ENCODE measurements around the gene AHNAK.

Gene AHNAK

DNA sequence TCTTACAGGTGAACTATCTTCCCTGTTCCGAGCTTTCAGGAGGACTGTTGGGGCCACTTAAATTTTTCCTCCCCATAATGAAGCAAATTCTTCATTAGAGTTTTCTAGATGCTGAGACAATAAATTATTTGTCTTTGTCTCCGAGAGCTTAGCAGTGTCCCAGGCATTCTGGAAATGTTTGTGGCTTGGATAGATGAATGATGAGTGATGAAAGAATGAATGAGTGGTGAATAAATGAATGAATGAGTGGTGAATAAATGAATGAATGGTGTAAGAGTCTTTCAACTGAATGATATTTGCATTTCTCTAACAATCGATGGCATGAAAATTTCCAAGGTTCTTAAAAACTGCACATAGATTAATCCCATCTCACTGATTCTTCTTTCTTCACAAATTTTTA, 52.8 kb downstream of the AHNAK start:
- DNase-seq: no peak

DNA sequence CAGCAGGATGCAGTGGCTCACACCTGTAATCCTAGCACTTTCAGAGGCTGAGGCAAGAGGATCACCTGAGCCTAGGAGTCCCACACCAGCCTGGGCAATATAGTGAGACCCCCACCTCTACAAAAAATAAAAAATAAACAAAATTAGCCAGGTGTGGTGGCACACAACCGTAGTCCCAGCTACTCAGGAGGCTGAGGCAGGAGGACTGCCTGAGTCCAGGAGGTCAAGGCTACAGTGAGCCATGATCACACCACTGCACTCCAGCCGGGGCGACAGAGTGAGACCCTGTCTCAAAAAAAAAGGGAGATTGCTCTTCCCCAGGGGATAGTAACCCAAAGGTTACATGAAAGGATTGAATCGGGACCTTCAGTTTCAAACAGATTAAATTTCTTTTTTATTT, 54.0 kb downstream of the AHNAK start:
- no peak for DNase-seq

DNA sequence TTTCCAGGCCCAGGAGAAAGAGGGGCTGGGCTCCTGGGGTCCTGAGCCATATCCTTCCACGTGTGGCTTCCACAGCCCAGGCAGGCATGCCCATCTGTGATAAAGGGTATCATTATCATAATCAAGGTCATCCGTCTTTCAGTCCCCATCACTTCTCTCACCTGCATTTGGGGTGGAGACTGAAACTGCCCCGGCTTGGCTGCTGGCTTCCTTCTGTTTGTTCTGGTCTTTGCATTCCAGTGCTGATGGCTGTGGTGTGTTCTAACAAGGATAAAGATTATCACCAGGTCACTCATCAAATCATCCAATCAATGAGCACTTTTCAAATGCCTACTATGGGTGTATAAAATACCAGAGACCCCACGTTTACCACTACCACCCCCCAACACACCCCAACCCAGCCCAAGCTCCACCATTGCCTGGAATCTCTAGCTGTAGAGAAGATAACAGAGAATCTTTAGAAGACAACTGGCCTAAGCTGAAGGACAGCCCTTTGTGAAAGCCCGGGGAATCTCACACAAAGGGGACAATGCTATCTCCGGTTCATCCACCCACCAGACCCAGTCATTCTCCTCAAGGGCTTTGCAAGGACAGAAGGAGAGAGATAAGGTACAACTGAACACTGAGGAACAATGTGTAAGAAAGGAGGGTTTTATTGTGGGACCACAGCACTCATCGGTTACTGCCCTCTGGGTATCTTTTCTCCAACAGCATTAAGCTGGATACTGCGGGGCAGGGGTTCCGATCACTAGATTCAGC, 54.9 kb downstream of the AHNAK start:
- DNase-seq: no peak

DNA sequence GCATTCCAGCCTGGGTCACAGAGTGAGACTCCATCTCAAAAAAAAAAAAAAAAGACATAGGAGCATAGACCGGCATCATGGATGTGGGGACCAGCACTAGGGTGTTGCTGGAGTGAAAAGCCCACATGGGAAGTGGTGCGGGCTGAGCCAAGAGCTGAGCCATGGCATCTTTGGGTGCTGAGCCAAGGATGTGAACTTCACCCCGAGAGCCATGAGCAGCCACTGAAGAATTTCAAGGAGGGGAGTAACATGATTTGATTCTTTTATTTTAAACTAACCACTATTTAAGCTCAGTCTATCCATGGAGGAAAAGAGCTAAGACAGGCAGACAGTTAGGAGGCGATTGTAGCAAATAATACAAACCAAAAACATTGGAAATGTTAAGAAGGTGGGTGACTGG, 57.4 kb downstream of the AHNAK start:
- DNase-seq: no peak

DNA sequence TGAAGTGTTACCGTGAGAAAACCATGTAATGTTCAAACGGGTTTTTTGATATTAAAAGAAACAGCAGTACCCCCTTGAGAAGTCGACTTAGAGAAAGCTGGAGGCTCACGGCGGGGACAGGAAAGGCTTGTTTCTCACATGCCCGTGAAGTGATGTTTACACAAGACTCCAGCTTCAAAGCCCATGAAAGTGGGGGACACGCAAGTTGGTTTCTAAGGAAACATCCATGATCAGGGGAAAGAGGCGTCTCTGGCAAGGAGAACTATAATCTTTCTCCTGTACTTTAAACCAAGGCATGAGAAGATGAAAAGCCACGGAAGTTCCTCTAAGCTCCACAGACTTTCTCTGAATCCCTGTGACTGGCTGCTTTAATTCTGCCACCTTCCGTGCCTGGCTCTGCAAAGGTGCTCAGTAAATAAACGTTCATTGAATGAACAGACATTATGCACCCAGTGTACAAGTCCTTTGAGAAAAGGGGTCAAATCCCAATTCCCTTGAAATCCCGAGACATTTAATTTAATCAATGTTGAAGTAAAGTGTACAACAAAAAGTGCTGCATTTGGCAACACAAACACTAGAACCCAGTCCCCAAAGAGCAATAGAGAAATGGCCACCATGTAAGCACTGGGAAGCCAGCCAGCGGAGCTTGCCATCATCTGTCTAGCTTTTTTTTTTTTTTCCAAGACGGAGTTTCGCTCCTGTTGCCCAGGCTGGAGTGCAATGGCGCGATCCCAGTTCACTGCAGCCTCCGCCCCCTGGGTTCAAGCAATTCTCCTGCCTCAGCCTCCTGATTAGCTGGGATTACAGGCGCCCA, 58.7 kb downstream of the AHNAK start:
- DNase-seq: no peak

DNA sequence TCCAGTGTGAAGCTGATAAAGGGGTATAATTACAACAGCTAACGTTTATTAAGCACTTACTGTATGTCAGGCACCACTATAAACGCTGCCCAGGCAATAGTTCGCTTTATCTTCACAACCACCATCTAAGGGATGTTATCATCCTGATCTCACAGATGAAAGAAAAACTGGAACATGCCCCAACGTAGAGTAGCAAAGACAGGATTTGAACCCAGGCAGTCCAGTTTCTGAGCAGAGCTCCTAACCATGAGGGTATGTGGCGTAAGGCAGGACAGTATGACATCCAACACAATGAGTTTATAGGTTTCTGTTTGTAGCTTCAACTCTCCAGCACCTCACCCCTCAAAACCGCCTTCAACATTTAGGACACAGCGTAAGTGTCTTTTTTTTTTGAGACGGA, 59.5 kb downstream of the AHNAK start:
- no peak for DNase-seq

DNA sequence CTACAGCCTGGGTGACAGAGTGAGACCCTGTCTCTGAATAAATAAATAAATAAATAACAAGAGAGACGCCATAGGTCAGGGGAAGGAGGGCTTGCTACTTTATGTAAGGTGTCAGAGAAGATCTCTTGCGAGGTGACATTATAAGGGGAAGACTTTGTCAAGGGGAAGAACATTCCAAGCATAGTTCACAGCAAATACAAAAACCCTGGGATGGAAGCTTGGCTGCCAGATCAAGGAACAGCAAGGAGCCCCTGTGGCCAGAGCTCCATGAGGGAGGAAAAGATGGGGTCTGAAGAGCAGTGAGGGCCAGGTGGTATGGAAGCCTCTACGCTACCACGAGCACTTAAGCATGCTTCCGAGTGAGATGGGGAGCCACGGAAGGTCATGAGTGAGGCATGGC, 62.3 kb downstream of the AHNAK start:
- DNase-seq: no peak

DNA sequence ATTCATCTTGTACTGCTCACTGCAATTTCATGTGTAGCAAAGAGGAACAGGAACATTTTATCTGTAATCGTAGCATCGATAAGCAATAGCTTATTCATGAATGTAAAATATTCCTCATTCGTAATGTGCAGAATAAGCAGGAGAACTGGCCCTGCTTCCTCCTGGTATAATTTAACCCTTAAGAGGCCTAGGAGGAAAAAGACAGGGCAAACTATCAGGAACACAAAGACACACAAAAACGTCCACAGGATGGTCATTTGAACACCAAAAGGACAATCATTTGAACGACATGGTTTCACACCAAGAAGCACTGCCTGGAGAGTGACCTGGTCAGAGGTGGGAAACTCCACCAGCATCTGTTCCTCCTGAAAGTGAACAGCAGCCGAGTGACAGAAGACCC, 63.9 kb downstream of the AHNAK start:
- DNase-seq: no peak

DNA sequence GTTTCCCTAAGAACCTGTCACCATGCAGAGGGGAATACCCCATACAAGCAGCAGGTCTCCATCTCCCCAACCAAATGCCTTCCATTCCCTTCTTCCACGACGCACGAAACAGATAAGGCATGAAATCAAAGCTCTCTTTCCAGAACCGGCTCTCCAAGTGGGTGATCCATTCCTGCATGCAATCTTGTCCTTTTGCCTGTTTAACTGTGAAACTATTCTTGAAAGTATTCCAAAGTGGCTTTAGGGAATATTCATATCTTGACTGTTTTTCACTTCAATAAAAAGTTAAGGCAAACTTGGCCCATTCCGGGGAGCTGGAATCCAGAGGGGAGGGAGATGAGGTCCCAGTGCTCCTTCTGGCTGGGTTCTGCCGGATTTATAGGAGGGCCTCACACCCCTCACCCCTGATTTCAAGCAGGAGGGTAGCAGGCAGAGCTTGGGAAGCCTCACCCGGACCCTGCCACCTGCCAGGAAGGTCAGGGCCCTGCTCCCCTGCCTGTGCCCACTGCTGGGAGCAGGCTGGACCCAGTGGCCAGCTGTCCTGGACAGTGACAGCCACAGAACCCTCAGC, 66.9 kb downstream of the AHNAK start:
- DNase-seq: no peak

DNA sequence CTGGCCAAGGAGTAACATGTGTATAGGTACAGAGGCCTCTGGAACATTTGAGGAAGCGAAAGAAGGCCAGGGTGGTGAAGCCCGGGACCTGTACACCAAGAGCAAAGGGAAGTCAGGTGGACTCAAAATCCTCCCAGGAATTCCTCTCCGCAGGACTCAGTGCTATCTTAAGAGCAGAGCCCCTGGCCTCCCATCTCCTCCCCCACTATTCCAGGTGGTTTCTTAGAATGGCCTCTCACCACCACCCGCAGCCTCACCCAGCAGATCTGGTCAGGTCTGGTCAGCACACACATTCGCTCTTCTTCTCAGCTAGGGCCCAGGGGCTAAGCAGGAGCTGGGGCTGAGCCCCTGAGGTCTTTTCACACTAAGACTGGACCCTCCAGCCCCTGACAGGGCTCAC, 68.7 kb downstream of the AHNAK start:
- DNase-seq: no peak

DNA sequence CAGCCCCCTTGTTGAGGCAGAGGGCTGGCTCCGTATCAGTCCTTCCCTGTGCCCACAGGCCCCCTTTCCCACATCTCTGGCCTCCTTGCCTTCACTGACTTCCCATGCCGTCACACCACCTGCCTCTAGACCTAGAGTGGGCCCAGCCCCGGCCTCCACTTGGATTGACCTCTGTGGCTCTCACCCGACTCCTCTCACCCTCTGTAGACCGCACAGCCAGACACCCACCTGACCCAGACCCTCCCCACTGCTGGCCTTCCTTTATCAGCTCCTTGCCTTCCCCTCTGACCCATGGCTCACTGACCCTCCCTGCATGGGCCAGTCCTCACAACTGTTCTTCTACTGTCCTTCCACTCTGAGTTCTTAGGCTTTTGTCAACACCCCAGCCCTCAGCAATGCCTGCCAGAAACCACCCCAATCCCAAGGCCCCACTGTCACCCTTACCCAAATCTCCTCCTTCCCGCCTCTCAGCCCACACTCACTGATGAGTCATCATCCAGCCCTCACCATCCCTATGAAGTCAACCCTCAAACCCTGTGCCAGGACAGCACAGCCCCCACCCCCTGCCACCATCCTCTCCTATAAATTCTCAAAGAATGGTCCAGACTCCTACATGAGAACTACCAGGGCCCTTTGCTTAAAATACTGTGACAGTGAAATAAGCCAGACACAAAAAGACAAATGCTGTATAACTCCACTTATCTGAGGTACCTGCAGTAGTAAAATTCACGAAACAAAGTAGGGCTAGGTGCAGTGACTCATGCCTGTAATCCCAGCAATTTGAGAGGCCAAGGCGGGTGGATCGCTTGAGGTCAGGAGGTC, 74.3 kb downstream of the AHNAK start:
- DNase-seq: no peak

DNA sequence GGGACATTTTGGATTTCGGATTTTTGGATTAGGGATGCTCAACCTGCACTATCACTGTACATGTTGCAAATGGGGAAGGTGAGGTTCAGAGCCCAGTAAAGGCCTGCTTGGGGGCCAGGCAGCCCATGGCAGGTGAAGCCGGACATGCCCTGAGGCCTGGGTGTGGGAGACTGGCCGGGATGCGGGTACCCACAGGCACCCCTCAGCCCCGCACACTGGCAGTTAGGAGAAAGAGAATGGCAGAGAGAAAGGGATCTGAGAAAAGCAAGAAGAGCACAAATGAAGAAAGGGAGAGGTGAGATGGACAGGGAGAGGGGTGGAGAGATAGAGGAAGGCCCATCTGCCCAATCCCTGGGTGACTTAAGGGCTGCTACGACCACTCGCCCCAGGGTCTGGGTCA, 75.0 kb downstream of the AHNAK start:
- DNase-seq: no peak

DNA sequence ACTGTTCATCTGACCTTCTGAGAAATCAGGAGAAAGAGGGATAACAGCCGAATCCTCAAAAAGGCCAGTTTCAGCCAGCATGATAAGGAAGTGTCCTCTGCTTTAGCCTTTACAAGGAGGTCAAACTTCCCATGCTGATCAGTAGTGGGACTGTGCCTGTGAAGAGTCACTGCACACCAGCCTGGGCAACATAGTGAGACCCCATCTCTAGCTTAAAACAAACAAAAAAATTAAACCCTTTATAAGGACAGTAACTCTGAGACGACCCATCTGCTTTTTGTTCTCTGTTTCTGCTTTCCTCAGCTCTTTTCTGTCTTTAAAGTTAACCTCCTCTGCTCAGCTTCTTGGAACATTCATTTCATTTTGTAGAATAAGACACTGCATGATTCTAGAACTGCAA, 78.0 kb downstream of the AHNAK start:
- DNase-seq: no peak

DNA sequence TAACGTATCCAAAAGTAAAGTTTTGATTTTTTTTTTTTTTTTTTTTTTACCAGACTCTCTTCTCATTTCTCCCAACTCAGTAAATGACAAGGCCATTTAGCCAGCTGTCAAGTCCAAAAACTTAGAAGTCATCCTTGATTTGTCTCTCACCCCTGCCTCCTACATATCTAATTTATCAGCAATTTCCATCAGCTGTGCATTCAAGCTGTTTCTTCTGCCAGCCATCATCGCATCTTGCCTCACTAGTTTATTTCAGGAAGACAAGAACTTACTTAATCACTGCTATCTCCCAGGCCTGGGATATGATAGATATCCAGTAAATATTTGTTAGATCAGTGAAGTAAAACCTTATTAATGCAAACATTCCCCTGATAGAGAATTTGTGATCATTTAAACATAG, 80.2 kb downstream of the AHNAK start:
- no peak for DNase-seq

DNA sequence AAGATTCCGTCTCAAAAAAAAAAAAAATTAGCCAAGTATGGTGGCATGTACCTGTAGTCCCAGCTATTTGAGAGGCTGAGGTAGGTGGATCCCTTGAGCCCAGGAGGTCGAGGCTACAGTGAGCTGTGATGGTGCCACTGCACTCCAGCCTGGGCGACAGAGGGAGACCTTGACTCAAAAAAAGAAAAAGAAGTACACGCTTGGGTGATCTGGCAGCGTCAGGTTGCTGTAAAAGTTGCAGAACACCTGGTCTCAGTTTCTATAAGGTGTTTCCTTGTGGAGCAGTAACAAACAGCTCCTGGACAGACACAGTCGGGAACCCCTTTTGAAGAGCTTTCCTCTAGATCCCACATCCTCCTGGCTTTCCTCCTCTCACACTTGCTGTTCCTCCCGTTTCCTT, 82.0 kb downstream of the AHNAK start:
- DNase-seq: no peak

DNA sequence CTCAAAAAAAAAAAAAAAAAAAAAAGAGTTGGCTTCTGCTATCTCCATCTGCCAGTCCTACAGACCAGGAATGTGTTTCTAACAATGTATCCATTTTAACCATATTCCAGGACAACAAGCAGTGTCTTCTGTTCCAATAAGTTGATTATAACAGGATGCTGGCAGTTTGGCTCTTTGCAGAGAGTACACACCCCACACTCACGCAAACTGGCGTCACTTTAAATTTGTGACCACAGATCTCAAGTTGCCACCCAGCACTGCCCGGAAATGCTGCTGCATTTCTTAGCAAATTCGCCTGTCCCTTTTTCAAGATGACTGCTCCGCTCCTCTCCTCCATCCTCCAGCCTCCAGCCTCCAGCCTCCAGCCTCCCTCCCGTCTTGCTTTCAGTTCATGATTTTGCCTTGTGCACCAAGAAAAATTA, 83.5 kb downstream of the AHNAK start:
- DNase-seq: no peak

DNA sequence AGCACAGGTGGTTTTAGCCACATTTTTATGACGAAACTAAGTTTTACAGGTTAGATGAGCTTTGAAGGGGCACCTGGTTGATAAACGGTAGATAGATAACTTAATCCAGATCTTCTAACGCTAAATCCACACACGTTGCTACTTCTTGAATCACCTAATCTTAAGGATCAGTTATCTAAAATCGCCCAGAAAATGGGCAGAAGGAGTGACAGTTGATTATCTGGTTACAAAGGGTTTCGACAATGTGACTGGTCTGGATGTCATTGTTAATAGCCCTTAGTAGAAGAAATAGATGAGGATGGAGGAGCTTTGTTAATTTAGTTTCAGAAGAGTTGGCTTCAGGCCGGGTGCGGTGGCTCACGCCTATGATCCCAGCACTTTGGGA, 84.1 kb downstream of the AHNAK start:
- no peak for DNase-seq

DNA sequence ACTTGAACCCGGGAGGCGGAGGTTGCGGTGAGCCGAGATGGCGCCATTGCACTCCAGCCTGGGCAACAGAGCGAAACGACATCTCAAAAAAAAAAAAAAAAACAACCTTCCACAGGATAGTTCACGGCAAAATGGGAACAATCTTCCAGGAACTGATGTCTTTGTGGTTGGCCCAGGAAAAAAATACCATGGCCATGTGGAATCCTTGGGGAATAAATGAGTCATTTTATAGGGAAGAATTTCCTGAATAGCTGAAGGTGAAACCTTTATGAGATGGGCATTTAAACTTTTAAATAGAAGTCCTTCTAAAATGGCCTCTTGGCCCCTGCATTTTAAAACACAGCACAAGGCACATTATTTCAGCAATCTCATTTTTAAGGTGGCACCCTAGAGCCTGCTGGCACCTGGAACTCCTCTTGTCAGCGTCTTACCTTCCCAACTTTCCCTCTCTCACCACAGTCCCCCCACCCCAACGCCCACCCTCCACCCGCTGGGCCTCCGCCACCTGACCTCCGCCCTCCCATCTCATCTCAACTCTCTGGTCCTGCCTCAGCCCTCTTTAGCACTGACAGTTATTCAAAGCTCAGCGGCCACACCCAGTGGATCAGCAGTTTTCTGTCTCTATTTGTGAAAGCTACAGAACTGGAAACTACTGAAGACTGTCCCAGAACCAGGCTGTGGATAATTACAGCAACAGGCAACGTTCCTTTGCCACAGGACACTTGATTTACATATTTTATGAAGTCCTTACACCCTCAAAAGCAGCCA, 84.7 kb downstream of the AHNAK start:
- no peak for DNase-seq

DNA sequence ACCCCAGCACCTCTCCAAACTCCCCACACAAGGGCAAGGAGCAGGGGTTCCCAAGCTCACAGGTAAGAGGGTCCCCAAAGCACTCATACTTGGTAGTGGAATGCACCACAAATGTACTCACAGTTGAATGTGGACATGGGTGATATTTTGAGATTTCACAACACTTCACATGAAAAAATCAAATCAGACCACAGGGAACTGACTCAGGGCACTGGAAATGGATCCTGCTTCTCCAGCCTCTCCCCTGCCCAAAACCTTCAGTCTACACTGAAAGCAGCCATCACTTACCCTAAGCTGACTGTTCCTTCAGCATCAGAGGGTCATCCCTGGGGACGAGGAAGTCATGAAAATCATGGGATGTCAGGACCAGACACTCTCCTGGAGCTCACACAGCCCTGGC, 87.5 kb downstream of the AHNAK start:
- DNase-seq: no peak

DNA sequence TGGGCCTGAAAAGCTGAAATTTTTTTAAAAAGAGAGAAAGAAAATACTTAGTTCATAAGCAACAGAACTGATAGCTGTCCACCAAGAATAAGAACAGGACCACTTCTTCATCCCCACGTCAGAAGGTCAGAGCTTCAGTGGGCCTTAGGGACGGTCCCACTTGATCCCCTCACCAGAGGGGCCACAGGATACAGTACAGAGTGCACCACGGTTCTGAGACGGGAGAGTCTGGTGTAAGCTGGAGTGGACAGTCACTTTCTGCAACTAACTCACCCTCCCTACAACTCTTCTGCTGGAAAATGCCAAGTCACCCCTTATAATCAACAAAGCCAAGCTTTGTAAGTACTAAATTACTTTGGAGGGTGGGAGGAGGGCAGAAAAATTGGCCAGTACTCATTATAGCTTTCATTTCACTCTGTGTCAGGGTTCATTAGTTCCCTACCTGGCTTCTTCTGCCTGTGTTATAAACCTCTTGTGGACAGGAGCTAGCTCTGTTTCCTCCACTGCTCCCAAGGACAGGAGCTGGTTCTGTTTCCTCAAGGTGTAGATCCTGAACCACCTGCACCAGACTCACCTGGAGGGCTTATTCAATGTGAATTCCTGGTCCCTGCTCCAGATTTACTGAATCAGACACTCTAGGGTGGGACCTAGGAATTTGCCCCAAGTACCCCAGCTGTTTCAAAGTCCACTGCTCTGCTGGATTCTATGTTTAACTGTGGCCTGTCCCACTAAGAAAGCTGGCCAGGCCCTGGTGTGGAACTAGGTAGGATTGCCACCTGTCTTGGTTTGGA, 88.2 kb downstream of the AHNAK start:
- DNase-seq: no peak

DNA sequence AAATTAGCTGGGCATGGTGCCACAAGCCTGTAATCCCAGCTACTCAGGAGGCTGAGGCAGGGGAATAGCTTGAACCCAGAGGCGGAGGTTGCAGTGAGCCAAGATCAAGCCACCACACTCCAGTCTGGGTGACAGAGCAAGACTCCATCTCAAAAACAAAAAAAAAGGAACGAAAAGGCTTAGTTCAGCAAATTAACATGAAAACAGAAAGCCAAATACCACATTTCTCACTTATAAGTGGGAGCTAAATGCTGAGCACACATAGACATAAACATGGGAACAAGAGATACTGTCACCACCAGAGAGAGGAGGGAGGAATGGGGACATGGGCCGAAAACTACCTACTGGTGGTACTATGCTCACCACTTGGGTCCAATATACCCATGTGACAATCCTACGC, 89.1 kb downstream of the AHNAK start:
- no peak for DNase-seq

DNA sequence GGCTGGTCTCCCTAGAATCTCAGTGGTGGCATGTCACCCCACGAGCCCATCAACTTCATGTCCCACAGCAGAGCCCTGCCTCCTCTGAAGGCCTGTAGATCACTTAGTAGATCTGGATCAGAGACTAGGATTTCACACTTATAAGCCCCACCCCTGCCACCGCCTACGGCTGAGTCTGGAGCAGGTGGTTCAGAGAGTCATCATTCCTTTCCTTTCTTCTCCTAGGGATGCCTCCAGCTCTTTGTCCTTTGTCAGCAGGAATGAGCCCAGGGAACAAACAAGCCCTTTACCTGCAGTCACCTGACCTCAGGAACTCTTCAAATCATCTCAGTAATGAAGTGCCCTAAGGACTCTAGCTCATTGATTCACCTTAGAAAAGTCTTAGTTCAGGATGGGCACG, 90.0 kb downstream of the AHNAK start:
- DNase-seq: peak; percentile 47

Data from NCI-H2107 (cell line).